ENCODE data around the gene SCN1B. TPM values are rescaled to one million over a fixed set of nuclear protein-coding genes. Genes with fewer than 3 reads are reported as not detected.

The SCN1B gene
- total and polyA plus RNA-seq, 2 of the 13 experiments (the other 11 are each of a cell fraction or from before 2014, with no cell fraction given) = 2.7 to 20.1 TPM

DNA sequence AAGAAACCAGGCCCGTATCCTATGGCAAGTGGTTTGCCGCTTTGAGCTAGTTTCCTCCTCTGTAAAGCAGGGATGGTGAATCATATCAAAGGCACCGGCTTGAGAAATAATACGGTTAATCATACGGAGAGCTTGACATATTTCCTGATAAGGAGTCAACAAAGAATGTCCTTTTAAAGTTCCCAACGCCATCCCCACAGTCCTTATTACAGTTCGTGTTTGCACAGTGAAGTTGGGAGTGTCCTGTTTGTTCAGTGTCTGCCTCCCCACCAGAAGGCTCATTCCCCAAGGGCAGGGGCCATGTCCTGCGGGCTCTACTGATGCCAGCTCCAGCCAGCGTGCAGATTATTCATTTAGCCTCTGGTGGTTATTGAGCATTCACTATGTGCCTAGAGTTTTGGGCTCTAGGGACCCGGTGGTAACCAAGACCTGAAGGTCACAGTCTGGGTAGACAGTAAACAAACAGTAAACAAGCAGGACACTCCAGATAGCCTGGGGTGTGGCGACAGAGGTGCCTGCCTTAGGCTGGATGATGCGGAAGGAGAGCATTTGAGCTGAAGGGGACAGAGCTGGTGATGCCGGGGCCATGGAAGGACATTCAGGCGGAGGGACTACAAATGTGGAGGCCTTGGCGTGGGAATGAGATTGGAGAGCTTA is 23.8 kb upstream of the SCN1B start (continued):
- TF ChIP-seq HMGXB3 (CRISPR knock-in tag; IDR thresholded peaks at IDR 0.05; ENCODE audit: borderline replicate concordance) (peak; percentile 63; the same call in 1 of the 2 replicates), ZNF549 (CRISPR knock-in tag; IDR thresholded peaks at IDR 0.05) (no peak), ZNF737 (CRISPR knock-in tag; IDR thresholded peaks at IDR 0.05; ENCODE audit: borderline replicate concordance) (no peak), ZFX (CRISPR knock-in tag; IDR thresholded peaks at IDR 0.05; ENCODE audit: low read depth) (peak; percentile 48; the same call in 1 of the 2 replicates), ZSCAN30 (CRISPR knock-in tag; IDR thresholded peaks at IDR 0.05) (no peak), ZNF331 (CRISPR knock-in tag; IDR thresholded peaks at IDR 0.05) (peak; percentile 92), NFE2 (CRISPR knock-in tag; IDR thresholded peaks at IDR 0.05) (no peak), MED8 (CRISPR knock-in tag; IDR thresholded peaks at IDR 0.05; ENCODE audit: insufficient replicate concordance) (peak; percentile 86), ZNF580 (CRISPR knock-in tag; IDR thresholded peaks at IDR 0.05; ENCODE audit: borderline replicate concordance, low read depth) (no peak), ZNF343 (CRISPR knock-in tag; IDR thresholded peaks at IDR 0.05) (no peak), KDM6A (CRISPR knock-in tag; IDR thresholded peaks at IDR 0.05; ENCODE audit: low read depth) (peak; percentile 59), LRRFIP1 (CRISPR knock-in tag; conservative IDR thresholded peaks at IDR 0.05) (no peak), DZIP1 (CRISPR knock-in tag; IDR thresholded peaks at IDR 0.05) (no peak), REXO4 (CRISPR knock-in tag; IDR thresholded peaks at IDR 0.05; ENCODE audit: borderline replicate concordance) (no peak), FOXO4 (CRISPR knock-in tag; conservative IDR thresholded peaks at IDR 0.05) (no peak)
- TF ChIP-seq, protein P1, sequence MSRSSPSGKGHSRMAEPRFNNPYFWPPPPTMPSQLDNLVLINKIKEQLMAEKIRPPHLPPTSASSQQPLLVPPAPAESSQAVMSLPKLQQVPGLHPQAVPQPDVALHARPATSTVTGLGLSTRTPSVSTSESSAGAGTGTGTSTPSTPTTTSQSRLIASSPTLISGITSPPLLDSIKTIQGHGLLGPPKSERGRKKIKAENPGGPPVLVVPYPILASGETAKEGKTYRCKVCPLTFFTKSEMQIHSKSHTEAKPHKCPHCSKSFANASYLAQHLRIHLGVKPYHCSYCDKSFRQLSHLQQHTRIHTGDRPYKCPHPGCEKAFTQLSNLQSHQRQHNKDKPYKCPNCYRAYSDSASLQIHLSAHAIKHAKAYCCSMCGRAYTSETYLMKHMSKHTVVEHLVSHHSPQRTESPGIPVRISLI (CRISPR knock-in tag; IDR thresholded peaks at IDR 0.05; ENCODE audit: borderline replicate concordance) = peak; percentile 44; the same call in 1 of the 2 replicates
